ENCODE measurements around the gene GHR. TPM values are rescaled to one million over a fixed set of nuclear protein-coding genes. Genes with fewer than 3 reads are reported as not detected.

The GHR gene
- total and polyA plus RNA-seq, 2 donors (not counting 3 experiments of a cell fraction or from before 2014, with no cell fraction given): 0.27 to 0.28 TPM

- dilution Hi-C loops (cut with MboI; ENCODE audit: extremely low pct_ligation_motif_present, low sequenced_read_pairs): no loop called here
- Histone ChIP-seq H3K4me2 (ENCODE audit: insufficient read depth, low read length) (no peak overlapping the region), H3K27me3 (ENCODE audit: control insufficient read depth in 2 of 2, insufficient read depth in 2 of 2, low read length in 2 of 2) (no peaks in the 10 kb centered on the region), H3K4me1 (ENCODE audit: control insufficient read depth, extremely low read depth, insufficient read depth, low read length) (no peaks in the 10 kb centered on the region), H3K9me3 (replicated peaks; ENCODE audit: control insufficient read depth, insufficient read depth, low read length) (no peaks in the 10 kb centered on the region), H3K4me3 (replicated peaks in 1 of 3; ENCODE audit: insufficient read depth in 1 of 3, low read depth in 1 of 3, low read length in 3 of 3) (no peak overlapping the region), H2AFZ (ENCODE audit: low read depth, low read length) (no peak overlapping the region), H3K36me3 (ENCODE audit: control insufficient read depth in 2 of 2, extremely low read depth in 1 of 2, insufficient read depth in 2 of 2, low read length in 2 of 2) (no peaks in the 10 kb centered on the region), H3K27ac (ENCODE audit: insufficient read depth, low read depth, low read length) (no peak overlapping the region), H3K79me2 (ENCODE audit: control insufficient read depth, insufficient read depth, low read length) (no peaks in the 10 kb centered on the region), H3K9me1 (replicated peaks; ENCODE audit: control insufficient read depth, extremely low read depth, insufficient read depth, low read length) (no peaks in the 10 kb centered on the region), H3K9ac (replicated peaks; ENCODE audit: extremely low read depth, insufficient read depth, low read length) (no peak overlapping the region), H4K20me1 (replicated peaks; ENCODE audit: control insufficient read depth, extremely low read depth, insufficient read depth, low read length) (no peaks in the 10 kb centered on the region)
- no TSS peak for BruUV-seq (replicated peaks)
- DNase-seq (ENCODE audit: low read depth, low spot score) (no peak), FAIRE-seq (no peak)
- intact Hi-C loops (cut with micrococcal nuclease): no loop called here
- TF ChIP-seq MYC (IDR thresholded peaks at IDR 0.05; ENCODE audit: low read depth, low read length) (no peak), POLR2AphosphoS5 (IDR thresholded peaks at IDR 0.05; ENCODE audit: insufficient read depth, low read depth, low read length) (no peak), FOS (IDR thresholded peaks at IDR 0.05; ENCODE audit: borderline replicate concordance, insufficient read depth, low read length) (no peak), CTCF (IDR thresholded peaks at IDR 0.05; ENCODE audit: extremely low read depth in 1 of 2, insufficient read depth in 1 of 2, low read depth in 1 of 2, low read length in 2 of 2) (no peak), JUN (IDR thresholded peaks at IDR 0.05; ENCODE audit: borderline replicate concordance, insufficient read depth, insufficient read length, low read depth) (no peak), EZH2 (IDR thresholded peaks at IDR 0.05; ENCODE audit: borderline replicate concordance, low read depth, low read length, severe bottlenecking) (no peak), POLR2A (IDR thresholded peaks at IDR 0.05; ENCODE audit: low read depth, low read length) (no peak), GATA2 (IDR thresholded peaks at IDR 0.05; ENCODE audit: insufficient read depth, insufficient read length, low read depth, low read length) (no peak)
- TF ChIP-seq, protein P1, sequence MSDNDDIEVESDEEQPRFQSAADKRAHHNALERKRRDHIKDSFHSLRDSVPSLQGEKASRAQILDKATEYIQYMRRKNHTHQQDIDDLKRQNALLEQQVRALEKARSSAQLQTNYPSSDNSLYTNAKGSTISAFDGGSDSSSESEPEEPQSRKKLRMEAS (IDR thresholded peaks at IDR 0.05; ENCODE audit: insufficient read depth, insufficient read length): no peak
- CTCF ChIA-PET: no interaction called here
- POLR2A ChIA-PET: no interaction called here
Observed at GRCh38 chr5:42689391-42689790, 266.2 kb downstream of the GHR start.
